Astrocyte of the cerebellum (primary cell): ENCODE measurements around the gene PNMA6F.

Experiments used
- DNase-seq: peaks from one replicate; pipeline ENCODE4 v3.0.0-alpha.2; 2011; ENCODE audit warnings: low read depth
- H3K4me3 ChIP-seq: 2 replicates; pipeline ENCODE4 v1.5.1; 2011; ENCODE audit warnings: mild to moderate bottlenecking, low read depth, low read length, moderate library complexity
- CTCF ChIP-seq: IDR thresholded peaks from 2 replicates; pipeline ENCODE4 v1.5.1; 2012; ENCODE audit warnings: low read length, low read depth, moderate library complexity, mild to moderate bottlenecking; ENCODE audit errors: missing control alignments
- in situ Hi-C: cut with HindIII; loops from 2 replicates; pipeline ENCODE4 v1.10.0; 2017; ENCODE audit warnings: low sequenced_read_pairs

Gene PNMA6F

DNA sequence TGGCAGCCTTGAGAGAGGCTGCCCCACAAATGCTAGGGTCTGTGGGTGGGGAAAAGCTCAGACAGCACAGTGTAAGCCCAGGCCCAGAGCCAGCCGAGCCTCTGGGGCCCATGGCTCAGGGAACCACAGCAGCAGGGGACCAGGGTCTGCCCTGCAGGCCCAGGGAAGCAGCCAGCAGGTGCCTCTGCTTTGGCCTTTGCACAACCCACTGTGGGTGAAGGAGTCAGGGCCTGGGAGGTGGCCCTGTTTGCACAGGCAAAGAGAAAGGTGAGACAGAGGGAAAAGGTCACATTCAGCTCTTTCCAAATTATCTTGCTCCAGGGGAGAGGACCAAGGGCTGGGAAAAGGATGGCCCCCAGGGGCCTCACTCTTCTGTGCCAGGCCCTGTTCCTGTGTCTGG lies 8.7 kb downstream of the PNMA6F start:
- no peak for DNase-seq
- in situ Hi-C loops, result no loop called here
- H3K4me3 ChIP-seq, result no peak overlapping the region
- TF ChIP-seq CTCF, result no peak

GRCh38 chrX:153312041-153312440 lies 9.5 kb downstream of the PNMA6F start:
- no peak overlapping the region for H3K4me3 ChIP-seq
- in situ Hi-C loops, result no loop called here
- TF ChIP-seq CTCF, result no peak
- DNase-seq, result no peak

DNA sequence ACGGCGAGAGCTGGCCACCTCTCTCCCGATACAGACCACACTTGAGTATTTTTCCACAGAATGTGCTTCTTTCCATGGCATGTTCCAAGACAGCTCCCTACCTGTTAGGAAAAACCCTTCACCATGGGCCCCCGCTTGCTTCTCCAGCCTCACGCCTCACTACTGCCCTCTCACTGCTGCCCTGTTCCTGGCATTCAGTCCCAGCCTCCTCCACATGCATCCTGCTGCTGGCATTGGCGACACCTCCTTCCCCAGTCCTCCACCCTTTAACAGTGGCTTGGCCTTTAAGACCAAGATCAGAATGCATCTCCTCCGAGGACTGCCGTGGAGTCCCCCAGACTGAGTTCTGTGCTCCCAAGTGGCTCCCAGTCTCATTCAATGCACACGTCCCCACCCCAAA lies 10.7 kb downstream of the PNMA6F start:
- DNase-seq, result no peak
- no peak for TF ChIP-seq CTCF
- in situ Hi-C loops, result no loop called here
- no peak overlapping the region for H3K4me3 ChIP-seq

GRCh38 chrX:153307276-153308178 lies 14.0 kb downstream of the PNMA6F start:
- H3K4me3 ChIP-seq, result no peak overlapping the region
- TF ChIP-seq CTCF, result no peak
- no peak for DNase-seq
- in situ Hi-C loops, result no loop called here

- H3K4me3 ChIP-seq, result no peak overlapping the region
- DNase-seq, result no peak
- TF ChIP-seq CTCF, result no peak
- in situ Hi-C loops, result no loop called here
Measured at GRCh38 chrX:153306527-153307115, 14.9 kb downstream of the PNMA6F start.

GRCh38 chrX:153305972-153306371 lies 15.6 kb downstream of the PNMA6F start:
- in situ Hi-C loops, result no loop called here
- H3K4me3 ChIP-seq, result no peak overlapping the region
- DNase-seq, result no peak
- no peak for TF ChIP-seq CTCF
